AG10803 (cell line): ENCODE measurements around the gene FRMD4A.

ENCODE experiments used
- DNase-seq: peaks from one replicate; pipeline ENCODE4 v3.0.0; 2010; ENCODE audit warnings: low read depth
- H3K4me3 ChIP-seq: 2 replicates; pipeline ENCODE4 v1.5.1; 2011; ENCODE audit warnings: mild to moderate bottlenecking, low read length, control low read depth
- TF ChIP-seq, protein P1 (sequence below): conservative IDR thresholded peaks from 2 replicates; pipeline ENCODE4 v1.5.1; 2011; ENCODE audit warnings: mild to moderate bottlenecking, low read length, control low read depth, inconsistent platforms

The FRMD4A gene

DNA sequence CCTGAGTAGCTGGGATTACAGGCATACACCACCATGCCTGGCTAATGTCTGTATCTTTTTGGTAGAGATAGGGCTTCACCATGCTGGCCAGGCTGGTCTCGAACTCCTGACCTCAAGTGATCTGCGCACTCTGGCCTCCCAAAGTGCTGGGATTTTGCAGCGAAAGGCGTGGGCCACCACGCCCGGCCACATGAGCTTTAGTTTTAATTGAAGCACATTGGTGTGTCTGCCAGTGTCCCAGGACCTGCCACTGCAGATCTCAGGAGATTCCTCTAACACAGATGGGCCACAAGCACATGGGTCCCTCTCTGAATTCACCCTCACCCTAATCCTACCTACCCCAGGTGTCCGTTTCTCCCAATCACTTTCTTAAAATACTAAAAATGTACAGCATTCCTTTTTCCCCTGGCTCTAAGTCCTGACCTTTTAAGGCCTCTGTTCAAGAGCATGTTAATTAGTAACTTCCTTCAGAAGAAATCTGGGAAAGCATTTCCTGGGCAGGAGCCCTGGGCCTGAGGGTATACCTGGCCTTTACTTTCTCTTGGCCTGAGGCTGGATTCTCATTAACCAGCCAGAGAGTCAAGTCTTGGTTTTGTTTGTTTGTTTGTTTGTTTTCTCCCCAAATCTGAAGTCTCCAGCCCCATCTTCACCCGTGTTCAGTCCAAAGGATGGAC lies 661.4 kb downstream of the FRMD4A start:
- no peak for DNase-seq
- no peak overlapping the region for H3K4me3 ChIP-seq
- TF ChIP-seq, protein P1, sequence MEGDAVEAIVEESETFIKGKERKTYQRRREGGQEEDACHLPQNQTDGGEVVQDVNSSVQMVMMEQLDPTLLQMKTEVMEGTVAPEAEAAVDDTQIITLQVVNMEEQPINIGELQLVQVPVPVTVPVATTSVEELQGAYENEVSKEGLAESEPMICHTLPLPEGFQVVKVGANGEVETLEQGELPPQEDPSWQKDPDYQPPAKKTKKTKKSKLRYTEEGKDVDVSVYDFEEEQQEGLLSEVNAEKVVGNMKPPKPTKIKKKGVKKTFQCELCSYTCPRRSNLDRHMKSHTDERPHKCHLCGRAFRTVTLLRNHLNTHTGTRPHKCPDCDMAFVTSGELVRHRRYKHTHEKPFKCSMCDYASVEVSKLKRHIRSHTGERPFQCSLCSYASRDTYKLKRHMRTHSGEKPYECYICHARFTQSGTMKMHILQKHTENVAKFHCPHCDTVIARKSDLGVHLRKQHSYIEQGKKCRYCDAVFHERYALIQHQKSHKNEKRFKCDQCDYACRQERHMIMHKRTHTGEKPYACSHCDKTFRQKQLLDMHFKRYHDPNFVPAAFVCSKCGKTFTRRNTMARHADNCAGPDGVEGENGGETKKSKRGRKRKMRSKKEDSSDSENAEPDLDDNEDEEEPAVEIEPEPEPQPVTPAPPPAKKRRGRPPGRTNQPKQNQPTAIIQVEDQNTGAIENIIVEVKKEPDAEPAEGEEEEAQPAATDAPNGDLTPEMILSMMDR, result no peak

DNA sequence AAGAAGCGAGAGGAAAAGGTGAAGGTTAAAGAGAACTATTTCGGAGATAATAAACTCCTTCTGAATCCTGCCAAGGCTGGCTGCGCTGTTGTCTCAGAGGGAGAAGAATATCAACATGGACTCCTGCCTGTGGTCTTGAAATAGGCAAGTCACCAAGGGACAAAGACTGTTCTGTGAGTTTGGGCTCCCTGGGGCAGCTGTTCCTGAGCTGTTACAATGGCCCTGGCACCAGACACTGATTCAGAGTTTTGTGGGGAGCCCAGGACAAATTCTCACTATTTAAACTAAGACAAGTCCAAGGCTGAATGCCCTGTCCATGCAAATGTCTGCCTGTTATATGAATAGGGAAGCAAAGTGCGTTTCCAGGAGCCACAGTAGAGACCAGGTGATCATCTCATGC lies 662.6 kb downstream of the FRMD4A start:
- DNase-seq, result no peak
- TF ChIP-seq, protein P1, result no peak
- H3K4me3 ChIP-seq, result no peak overlapping the region

DNA sequence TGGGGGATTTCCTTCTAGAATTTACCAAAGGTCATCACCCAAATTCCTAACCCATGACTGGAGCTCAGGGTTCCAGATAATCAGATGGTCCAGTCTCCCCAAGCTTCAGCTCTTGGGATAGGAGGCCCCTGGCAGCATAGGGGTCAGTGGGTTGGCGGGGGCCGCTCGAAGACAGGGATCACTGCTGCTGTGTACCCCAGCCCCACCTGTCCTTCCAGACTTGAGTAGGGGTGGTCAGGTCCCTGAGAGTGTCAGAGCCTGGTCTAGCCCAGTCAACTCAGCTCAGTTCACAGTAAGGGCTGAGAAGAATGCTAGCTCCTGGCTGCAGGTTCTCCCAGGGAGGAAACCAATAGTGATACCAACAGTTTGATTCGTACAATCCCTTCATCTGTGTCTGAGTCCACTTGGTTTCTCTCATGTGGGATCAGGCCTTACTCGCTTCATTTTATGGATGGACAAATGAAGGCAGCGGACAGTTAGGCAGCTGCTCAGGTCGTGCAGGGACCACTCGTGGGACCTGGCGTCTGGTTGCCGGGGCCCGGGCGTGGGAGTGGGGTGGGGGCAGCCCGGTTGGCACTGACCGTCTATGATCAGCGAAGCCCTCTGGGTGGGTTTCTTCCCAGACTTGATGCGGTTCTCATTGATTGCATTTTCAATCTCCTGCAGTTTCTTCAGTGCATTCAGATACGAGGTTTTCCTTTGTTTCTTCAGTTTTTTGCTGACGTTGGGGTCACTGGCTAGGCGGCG lies 665.0 kb downstream of the FRMD4A start:
- TF ChIP-seq, protein P1, result no peak
- no peak overlapping the region for H3K4me3 ChIP-seq
- DNase-seq, result no peak

DNA sequence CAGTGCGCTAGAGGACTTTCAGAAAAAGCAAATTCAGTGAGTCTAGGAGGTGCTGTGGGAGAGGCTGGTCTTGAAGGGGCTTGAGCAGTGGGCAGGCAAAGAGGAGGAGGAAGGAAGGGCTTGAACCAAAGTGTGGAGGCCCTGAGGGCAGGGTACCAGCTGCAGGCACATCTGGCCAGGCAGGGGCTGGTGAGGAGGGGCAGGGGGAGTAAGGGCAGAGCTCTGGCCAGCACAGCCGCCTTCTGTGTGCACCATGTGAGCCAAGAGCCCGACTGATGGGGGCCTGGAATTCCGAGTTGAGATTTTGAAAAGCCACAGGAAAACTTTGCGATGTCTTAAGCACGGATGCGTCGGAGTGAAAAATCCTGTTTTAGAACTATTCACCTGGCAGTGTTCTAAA lies 669.5 kb downstream of the FRMD4A start:
- H3K4me3 ChIP-seq, result no peak overlapping the region
- DNase-seq, result peak; percentile 16
- TF ChIP-seq, protein P1, result no peak

DNA sequence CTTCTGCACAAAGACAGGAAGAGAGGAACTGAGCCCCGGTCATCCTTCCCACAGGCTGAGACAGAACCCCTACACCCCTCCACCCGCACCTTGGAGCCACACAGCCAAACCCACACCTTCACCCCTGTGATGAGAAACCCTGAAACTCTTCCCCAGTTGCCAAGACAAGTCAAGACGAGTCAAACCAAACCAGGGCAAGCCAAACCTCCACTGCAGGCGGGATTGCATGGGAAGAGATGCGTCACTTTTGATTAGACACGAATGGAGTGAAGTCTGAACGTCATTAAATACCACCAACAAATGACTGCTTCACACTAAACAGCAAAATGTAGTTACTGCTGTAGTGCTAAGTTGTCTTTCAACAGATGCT lies 670.2 kb downstream of the FRMD4A start:
- peak; percentile 78 for DNase-seq
- TF ChIP-seq, protein P1, result no peak

DNA sequence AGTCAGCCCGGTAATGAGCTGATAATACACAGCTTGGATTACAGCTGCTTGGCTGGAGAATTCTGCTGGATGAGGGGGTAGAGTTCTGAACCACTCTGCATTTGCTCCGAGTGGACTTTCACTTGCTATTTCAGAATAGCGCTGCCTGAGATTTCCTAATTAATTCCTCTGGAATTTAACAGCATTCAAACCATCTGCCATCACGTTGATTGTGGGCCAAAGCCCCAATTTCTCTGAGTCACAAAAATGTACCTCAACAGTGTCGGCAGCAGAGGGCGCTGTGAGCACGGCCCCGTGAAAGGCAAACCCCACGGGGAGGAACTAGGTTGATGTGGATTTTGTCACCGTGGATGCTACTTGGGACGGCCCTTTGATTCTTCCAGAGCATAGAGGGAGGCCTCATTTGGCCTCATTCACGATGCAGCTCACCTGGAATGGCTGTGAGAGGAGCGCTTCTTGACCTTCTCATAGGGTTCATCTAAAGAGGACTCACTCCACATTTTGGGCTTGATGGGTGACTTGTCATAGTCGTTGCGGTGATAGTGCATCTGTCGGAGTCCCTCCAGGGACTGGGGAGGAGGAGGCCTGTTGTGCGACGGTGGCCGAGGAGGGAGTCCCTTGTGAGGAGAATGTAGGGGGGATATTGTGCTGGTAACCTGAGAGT lies 670.7 kb downstream of the FRMD4A start:
- DNase-seq, result peak; percentile 82
- TF ChIP-seq, protein P1, result peak; percentile 91
- H3K4me3 ChIP-seq, result peak overlapping the region; percentile 17; the same call in 1 of the 2 replicates

More for the DNA sequence above, 670.2 kb downstream of the FRMD4A start:
- no peak overlapping the region for H3K4me3 ChIP-seq
